ENCODE measurements around the gene TXNIP.
"Not testable (repeated sequence)": the region's sequence is repeated elsewhere in the genome, so short reads cannot be mapped to it uniquely, and the experiment has no call there.

DNA sequence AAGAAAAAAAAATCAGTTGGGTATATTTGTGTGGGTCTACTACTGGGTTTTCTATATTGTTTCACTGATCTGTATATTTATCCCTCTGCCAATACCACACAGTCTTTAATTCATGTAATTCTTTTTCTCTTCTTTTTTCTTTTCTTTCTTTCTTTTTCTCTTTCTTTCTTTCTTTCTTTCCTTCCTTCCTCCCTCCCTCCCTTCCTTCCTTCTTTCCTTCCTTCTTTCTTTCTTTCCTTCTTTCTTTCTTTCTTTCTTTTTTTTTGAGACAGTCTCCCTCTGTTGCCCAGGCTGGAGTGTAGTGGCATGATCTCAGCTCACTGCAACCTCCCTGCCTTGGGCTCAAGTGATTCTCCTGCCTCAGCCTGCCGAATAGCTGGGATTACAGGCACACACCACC lies 30.3 kb upstream of the TXNIP start:
- TF ChIP-seq, protein P1, sequence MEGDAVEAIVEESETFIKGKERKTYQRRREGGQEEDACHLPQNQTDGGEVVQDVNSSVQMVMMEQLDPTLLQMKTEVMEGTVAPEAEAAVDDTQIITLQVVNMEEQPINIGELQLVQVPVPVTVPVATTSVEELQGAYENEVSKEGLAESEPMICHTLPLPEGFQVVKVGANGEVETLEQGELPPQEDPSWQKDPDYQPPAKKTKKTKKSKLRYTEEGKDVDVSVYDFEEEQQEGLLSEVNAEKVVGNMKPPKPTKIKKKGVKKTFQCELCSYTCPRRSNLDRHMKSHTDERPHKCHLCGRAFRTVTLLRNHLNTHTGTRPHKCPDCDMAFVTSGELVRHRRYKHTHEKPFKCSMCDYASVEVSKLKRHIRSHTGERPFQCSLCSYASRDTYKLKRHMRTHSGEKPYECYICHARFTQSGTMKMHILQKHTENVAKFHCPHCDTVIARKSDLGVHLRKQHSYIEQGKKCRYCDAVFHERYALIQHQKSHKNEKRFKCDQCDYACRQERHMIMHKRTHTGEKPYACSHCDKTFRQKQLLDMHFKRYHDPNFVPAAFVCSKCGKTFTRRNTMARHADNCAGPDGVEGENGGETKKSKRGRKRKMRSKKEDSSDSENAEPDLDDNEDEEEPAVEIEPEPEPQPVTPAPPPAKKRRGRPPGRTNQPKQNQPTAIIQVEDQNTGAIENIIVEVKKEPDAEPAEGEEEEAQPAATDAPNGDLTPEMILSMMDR (IDR thresholded peaks at IDR 0.05 in 8 of 11, conservative IDR thresholded peaks at IDR 0.05 in 3 of 11): not testable (repeated sequence)
- not testable (repeated sequence) for TF ChIP-seq POLR2AphosphoS5, POLR2A (IDR thresholded peaks at IDR 0.05)
